Measurements from ENCODE around the gene CLECL1. TPM values are rescaled to one million over a fixed set of nuclear protein-coding genes. Genes with fewer than 3 reads are reported as not detected.

The CLECL1 gene
- polyA plus RNA-seq, 1 of the 3 experiments (the other 2 are of a cell fraction): not detected

DNA sequence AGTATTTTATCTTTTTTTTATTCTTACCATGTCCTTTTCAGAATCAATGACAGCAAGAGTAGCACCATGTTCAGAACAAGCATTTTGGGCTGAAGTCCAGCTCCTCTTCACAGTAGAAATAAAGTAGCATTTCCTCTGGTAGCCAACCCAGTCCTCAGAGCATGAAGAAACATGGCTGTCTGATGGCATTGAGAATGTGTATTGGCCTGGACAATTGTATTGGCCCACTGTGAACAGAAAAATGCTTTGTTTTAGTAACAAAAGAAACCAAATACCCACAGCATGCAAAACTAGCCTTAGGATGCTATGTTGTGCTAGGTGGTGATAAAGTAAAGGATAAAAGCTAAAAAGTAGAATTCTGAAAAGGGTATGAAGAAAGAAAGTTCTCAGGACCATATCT is 22.1 kb upstream of the CLECL1 start:
- H3K9me2 ChIP-seq: no peaks in the 10 kb centered on the region
- POLR2A ChIA-PET: no interaction called here
- no peaks in the 10 kb centered on the region; a peak in 1 of 4 replicates for H3K4me1 ChIP-seq (ENCODE audit: control insufficient read depth in 1 of 2, insufficient read depth in 2 of 2, low read depth in 1 of 2, low read length in 1 of 2)
- H3K4me3 ChIP-seq (ENCODE audit: low read depth in 2 of 2, low read length in 1 of 2): no peak overlapping the region
- CTCF ChIA-PET: interaction anchor here (0.8 to 3.2 kb wide), 3 partner anchors 11 to 385 kb away, joined by 4 to 11 read pairs (median 4); no protein-coding TSS in a partner anchor
- no peaks in the 10 kb centered on the region for H3K79me2 ChIP-seq (ENCODE audit: insufficient read depth)
- no peak overlapping the region for H3K27ac ChIP-seq (ENCODE audit: low read depth in 2 of 2, low read length in 1 of 2)
- H3K9me3 ChIP-seq: no peaks in the 10 kb centered on the region
- no peaks in the 10 kb centered on the region for H3F3A ChIP-seq (replicated peaks; ENCODE audit: insufficient read depth)
- H4K20me1 ChIP-seq (ENCODE audit: insufficient read depth): no peaks in the 10 kb centered on the region
- H3K4me2 ChIP-seq: no peak overlapping the region
- DNase-seq: no peak
- no peaks in the 10 kb centered on the region for H3K36me3 ChIP-seq (replicated peaks in 1 of 2; ENCODE audit: control insufficient read depth in 1 of 2, insufficient read depth in 2 of 2, low read length in 1 of 2)
- TF ChIP-seq, protein P1, sequence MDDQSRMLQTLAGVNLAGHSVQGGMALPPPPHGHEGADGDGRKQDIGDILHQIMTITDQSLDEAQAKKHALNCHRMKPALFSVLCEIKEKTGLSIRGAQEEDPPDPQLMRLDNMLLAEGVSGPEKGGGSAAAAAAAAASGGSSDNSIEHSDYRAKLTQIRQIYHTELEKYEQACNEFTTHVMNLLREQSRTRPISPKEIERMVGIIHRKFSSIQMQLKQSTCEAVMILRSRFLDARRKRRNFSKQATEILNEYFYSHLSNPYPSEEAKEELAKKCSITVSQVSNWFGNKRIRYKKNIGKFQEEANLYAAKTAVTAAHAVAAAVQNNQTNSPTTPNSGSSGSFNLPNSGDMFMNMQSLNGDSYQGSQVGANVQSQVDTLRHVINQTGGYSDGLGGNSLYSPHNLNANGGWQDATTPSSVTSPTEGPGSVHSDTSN (IDR thresholded peaks at IDR 0.05): no peak
- TF ChIP-seq, protein P2, sequence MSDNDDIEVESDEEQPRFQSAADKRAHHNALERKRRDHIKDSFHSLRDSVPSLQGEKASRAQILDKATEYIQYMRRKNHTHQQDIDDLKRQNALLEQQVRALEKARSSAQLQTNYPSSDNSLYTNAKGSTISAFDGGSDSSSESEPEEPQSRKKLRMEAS (IDR thresholded peaks at IDR 0.05; ENCODE audit: low read depth): no peak
- no peak for TF ChIP-seq RFX5 (IDR thresholded peaks at IDR 0.05; ENCODE audit: low read length)
- TF ChIP-seq NFIC (IDR thresholded peaks at IDR 0.05; ENCODE audit: borderline replicate concordance): no peak
- TF ChIP-seq POLR2AphosphoS5 (IDR thresholded peaks at IDR 0.05; ENCODE audit: low read depth, low read length): no peak
- no peak for TF ChIP-seq FOXJ3 (CRISPR knock-in tag; IDR thresholded peaks at IDR 0.05)
- TF ChIP-seq EZH2phosphoT487 (IDR thresholded peaks at IDR 0.05; ENCODE audit: borderline replicate concordance, low read depth): no peak
- no peak for TF ChIP-seq GABPA (IDR thresholded peaks at IDR 0.05; ENCODE audit: low read depth)
- TF ChIP-seq EP300 (IDR thresholded peaks at IDR 0.05; ENCODE audit: borderline replicate concordance in 1 of 2, low read depth in 1 of 2, low read length in 1 of 2): no peak
- TF ChIP-seq IRF3 (IDR thresholded peaks at IDR 0.05; ENCODE audit: low read depth, low read length): no peak
- TF ChIP-seq SIN3A (IDR thresholded peaks at IDR 0.05; ENCODE audit: borderline replicate concordance, low read depth, low read length): no peak
- TF ChIP-seq, protein P3, sequence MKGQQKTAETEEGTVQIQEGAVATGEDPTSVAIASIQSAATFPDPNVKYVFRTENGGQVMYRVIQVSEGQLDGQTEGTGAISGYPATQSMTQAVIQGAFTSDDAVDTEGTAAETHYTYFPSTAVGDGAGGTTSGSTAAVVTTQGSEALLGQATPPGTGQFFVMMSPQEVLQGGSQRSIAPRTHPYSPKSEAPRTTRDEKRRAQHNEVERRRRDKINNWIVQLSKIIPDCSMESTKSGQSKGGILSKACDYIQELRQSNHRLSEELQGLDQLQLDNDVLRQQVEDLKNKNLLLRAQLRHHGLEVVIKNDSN (IDR thresholded peaks at IDR 0.05; ENCODE audit: borderline replicate concordance, low read depth): no peak
- TF ChIP-seq CHD2 (IDR thresholded peaks at IDR 0.05; ENCODE audit: low read length, partially characterized antibody): no peak
- TF ChIP-seq RXRA (IDR thresholded peaks at IDR 0.05; ENCODE audit: borderline replicate concordance, low read depth): no peak
- TF ChIP-seq, protein P4, sequence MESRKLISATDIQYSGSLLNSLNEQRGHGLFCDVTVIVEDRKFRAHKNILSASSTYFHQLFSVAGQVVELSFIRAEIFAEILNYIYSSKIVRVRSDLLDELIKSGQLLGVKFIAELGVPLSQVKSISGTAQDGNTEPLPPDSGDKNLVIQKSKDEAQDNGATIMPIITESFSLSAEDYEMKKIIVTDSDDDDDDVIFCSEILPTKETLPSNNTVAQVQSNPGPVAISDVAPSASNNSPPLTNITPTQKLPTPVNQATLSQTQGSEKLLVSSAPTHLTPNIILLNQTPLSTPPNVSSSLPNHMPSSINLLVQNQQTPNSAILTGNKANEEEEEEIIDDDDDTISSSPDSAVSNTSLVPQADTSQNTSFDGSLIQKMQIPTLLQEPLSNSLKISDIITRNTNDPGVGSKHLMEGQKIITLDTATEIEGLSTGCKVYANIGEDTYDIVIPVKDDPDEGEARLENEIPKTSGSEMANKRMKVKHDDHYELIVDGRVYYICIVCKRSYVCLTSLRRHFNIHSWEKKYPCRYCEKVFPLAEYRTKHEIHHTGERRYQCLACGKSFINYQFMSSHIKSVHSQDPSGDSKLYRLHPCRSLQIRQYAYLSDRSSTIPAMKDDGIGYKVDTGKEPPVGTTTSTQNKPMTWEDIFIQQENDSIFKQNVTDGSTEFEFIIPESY (IDR thresholded peaks at IDR 0.05; ENCODE audit: borderline replicate concordance, low read depth): no peak
- TF ChIP-seq GATA2 (CRISPR knock-in tag; IDR thresholded peaks at IDR 0.05): no peak
- no peak for TF ChIP-seq USF2 (IDR thresholded peaks at IDR 0.05; ENCODE audit: borderline replicate concordance, low read depth, low read length)
- no peak for TF ChIP-seq RCOR1 (IDR thresholded peaks at IDR 0.05; ENCODE audit: low read length)
- H3K27me3 ChIP-seq (ENCODE audit: insufficient read depth): peaks cover 15% of the 10 kb centered on the region
- no peak overlapping the region for H3K9ac ChIP-seq
- no peak overlapping the region for H2AFZ ChIP-seq (ENCODE audit: low read depth)

Measured in SK-N-SH (cell line).